ENCODE results near the gene LRRC3. TPM values are rescaled to one million over a fixed set of nuclear protein-coding genes. Genes with fewer than 3 reads are reported as not detected.

Gene LRRC3
- total RNA-seq, 1 experiment from 2014 or later, result 4.7 TPM

- ChIA-PET CTCF (no interaction called here), POLR2A (no interaction called here)
- Mint-ChIP-seq H3K9me3 (ENCODE audit: unreplicated experiment) (peaks cover 18% of the 10 kb centered on the region), H3K36me3 (ENCODE audit: insufficient read depth, unreplicated experiment) (peaks cover 4% of the 10 kb centered on the region), H3K27ac (ENCODE audit: unreplicated experiment) (no peak overlapping the region), H3K27me3 (ENCODE audit: insufficient read depth, unreplicated experiment) (no peaks in the 10 kb centered on the region), H3K4me3 (ENCODE audit: unreplicated experiment) (no peak overlapping the region), H3K4me1 (ENCODE audit: low read depth, unreplicated experiment) (no peaks in the 10 kb centered on the region)
- peaks cover 10% of the 10 kb centered on the region for H3K9me3 ChIP-seq
- intact Hi-C loops (cut with micrococcal nuclease; ENCODE audit: unreplicated experiment), result no loop called here
- no peaks in the 10 kb centered on the region for H3K27me3 ChIP-seq (replicated peaks; ENCODE audit: control insufficient read depth, insufficient read depth, low read length)
- no peaks in the 10 kb centered on the region for H3K4me1 ChIP-seq
- no peak for DNase-seq
- BruUV-seq (replicated peaks), result no TSS peak
- TF ChIP-seq, protein P1, sequence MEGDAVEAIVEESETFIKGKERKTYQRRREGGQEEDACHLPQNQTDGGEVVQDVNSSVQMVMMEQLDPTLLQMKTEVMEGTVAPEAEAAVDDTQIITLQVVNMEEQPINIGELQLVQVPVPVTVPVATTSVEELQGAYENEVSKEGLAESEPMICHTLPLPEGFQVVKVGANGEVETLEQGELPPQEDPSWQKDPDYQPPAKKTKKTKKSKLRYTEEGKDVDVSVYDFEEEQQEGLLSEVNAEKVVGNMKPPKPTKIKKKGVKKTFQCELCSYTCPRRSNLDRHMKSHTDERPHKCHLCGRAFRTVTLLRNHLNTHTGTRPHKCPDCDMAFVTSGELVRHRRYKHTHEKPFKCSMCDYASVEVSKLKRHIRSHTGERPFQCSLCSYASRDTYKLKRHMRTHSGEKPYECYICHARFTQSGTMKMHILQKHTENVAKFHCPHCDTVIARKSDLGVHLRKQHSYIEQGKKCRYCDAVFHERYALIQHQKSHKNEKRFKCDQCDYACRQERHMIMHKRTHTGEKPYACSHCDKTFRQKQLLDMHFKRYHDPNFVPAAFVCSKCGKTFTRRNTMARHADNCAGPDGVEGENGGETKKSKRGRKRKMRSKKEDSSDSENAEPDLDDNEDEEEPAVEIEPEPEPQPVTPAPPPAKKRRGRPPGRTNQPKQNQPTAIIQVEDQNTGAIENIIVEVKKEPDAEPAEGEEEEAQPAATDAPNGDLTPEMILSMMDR (IDR thresholded peaks at IDR 0.05; ENCODE audit: insufficient read depth in 1 of 2, low read depth in 1 of 2, low read length in 1 of 2, severe bottlenecking in 1 of 2, unreplicated experiment in 1 of 2), result no peak
- H3K36me3 ChIP-seq (ENCODE audit: control insufficient read depth, insufficient read depth, low read length), result no peaks in the 10 kb centered on the region
- H3K4me3 ChIP-seq (ENCODE audit: low read depth, low read length), result no peak overlapping the region
Measured at GRCh38 chr21:44425895-44426662, 29.2 kb upstream of the LRRC3 start.

DNA sequence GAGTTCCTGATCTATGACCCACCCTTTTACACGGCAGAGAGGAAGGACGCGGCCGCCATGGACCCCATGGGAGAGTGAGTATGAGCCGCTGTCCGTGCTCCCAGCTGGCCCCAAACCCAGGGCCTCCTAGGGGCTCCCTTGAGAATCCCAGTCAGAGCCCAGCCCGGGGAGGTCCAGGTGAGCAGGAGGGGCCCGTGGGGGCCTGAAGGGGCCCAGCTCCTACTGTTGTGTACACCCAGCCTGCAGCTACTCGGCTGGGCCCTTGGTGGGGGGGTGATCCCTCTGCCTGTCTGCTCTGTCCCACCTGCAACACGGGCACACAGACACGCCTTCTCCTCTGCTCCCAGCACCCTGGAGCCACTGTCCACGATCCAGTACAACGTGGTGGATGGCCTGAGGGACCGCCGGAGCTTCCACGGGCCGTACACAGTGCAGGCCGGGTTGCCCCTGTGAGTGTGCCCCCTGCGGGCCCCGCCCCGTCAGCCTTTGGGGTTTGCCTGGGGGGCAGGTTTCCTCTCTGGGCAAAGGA lies 28.6 kb upstream of the LRRC3 start:
- Mint-ChIP-seq H3K4me3 (ENCODE audit: unreplicated experiment) (no peak overlapping the region), H3K4me1 (ENCODE audit: low read depth, unreplicated experiment) (no peaks in the 10 kb centered on the region), H3K9me3 (ENCODE audit: unreplicated experiment) (peaks cover 21% of the 10 kb centered on the region), H3K27ac (ENCODE audit: unreplicated experiment) (no peak overlapping the region), H3K36me3 (ENCODE audit: insufficient read depth, unreplicated experiment) (peaks cover 4% of the 10 kb centered on the region), H3K27me3 (ENCODE audit: insufficient read depth, unreplicated experiment) (no peaks in the 10 kb centered on the region)
- POLR2A ChIA-PET, result no interaction called here
- BruUV-seq (replicated peaks), result no TSS peak
- Histone ChIP-seq H3K36me3 (ENCODE audit: control insufficient read depth, insufficient read depth, low read length) (no peaks in the 10 kb centered on the region), H3K27me3 (replicated peaks; ENCODE audit: control insufficient read depth, insufficient read depth, low read length) (no peaks in the 10 kb centered on the region), H3K4me3 (ENCODE audit: low read depth, low read length) (no peak overlapping the region), H3K9me3 (peaks cover 10% of the 10 kb centered on the region), H3K4me1 (no peaks in the 10 kb centered on the region)
- DNase-seq, result peak in 1 of 2 experiments; percentile 29
- CTCF ChIA-PET, result no interaction called here
- TF ChIP-seq, protein P1 (IDR thresholded peaks at IDR 0.05; ENCODE audit: insufficient read depth in 1 of 2, low read depth in 1 of 2, low read length in 1 of 2, severe bottlenecking in 1 of 2, unreplicated experiment in 1 of 2), result no peak
- intact Hi-C loops (cut with micrococcal nuclease; ENCODE audit: unreplicated experiment), result no loop called here

DNA sequence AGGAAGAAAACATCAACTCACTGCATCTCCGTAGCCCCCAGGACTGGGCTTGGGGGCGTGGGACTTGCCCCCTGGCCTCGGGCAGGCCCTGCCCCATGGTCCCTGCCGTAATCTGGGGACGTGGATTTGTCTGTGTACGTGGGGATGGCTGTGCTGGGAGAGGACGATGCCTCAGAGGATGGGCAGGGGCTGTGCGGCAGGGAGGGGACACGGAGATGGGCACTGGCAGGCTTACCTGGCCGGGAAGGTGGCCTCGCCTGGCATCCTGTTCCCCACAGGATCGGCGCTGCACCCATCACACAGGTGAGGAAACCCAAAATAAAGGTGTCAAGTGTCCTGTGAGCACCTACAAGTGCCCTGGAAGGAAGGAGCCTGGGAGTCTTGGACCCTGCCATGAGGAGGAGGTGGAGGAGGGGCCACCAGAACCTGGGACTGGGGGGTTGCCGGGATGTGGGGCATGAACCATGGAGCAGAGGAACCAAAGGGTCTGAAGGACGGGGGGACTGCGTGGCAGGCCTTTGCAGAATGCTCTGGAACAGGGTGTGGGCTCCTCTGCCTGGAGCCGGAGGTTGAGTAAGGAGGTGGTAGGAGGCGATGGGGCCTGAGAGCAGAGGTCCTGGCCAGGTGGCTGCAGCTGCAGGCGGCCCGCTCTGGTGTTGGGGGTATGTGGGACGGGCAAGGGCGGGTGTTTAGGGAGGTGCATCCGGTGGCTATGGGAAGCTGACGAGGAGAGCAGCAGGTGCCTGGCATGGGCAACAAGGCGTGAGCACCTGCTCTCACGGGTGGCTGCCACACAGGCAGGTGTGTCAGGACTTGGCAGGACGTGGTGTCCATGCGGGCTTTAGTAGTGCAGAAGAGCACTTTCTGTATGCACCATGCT lies 27.8 kb upstream of the LRRC3 start:
- peak in 1 of 2 experiments; percentile 26 for DNase-seq
- H3K4me1 ChIP-seq, result no peaks in the 10 kb centered on the region
- no peaks in the 10 kb centered on the region for H3K36me3 ChIP-seq (ENCODE audit: control insufficient read depth, insufficient read depth, low read length)
- ChIA-PET POLR2A (no interaction called here), CTCF (no interaction called here)
- peaks cover 10% of the 10 kb centered on the region for H3K9me3 ChIP-seq
- Mint-ChIP-seq H3K27me3 (ENCODE audit: insufficient read depth, unreplicated experiment) (no peaks in the 10 kb centered on the region), H3K36me3 (ENCODE audit: insufficient read depth, unreplicated experiment) (peaks cover 4% of the 10 kb centered on the region), H3K9me3 (ENCODE audit: unreplicated experiment) (peaks cover 21% of the 10 kb centered on the region), H3K4me3 (ENCODE audit: unreplicated experiment) (no peak overlapping the region), H3K27ac (ENCODE audit: unreplicated experiment) (no peak overlapping the region), H3K4me1 (ENCODE audit: low read depth, unreplicated experiment) (no peaks in the 10 kb centered on the region)
- TF ChIP-seq, protein P1 (IDR thresholded peaks at IDR 0.05; ENCODE audit: insufficient read depth in 1 of 2, low read depth in 1 of 2, low read length in 1 of 2, severe bottlenecking in 1 of 2, unreplicated experiment in 1 of 2), result no peak
- no peak overlapping the region for H3K4me3 ChIP-seq (ENCODE audit: low read depth, low read length)
- intact Hi-C loops (cut with micrococcal nuclease; ENCODE audit: unreplicated experiment), result no loop called here
- H3K27me3 ChIP-seq (replicated peaks; ENCODE audit: control insufficient read depth, insufficient read depth, low read length), result no peaks in the 10 kb centered on the region
- BruUV-seq (replicated peaks), result no TSS peak
